ENCODE results near the gene BLOC1S5.

DNA sequence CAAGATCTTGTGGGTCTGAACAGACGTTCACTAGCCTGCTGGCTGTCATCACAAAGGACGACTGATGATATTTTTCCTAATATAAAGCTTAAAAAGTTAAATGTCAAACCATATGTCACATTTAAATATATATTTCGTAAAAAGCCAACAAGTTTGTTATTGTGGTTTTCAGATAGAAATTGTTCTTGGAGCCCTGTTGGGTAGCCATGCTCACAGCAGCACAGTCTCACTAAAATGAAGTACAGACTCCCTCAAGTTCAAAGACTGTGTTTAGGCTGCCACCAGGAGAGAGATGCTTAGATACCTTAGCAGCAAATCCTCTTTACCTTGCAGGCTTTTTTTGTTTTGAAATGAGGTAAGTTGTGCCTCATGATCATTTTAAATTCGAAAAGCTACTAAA lies 20.4 kb upstream of the BLOC1S5 start:
- no peak for TF ChIP-seq EZH2 (IDR thresholded peaks at IDR 0.05)
- no peak for TF ChIP-seq EZH2phosphoT487 (IDR thresholded peaks at IDR 0.05)
